H1 (cell line): ENCODE measurements around the gene IL12RB2.

Experiments
- ATF2 ChIP-seq: IDR thresholded peaks from 2 replicates; pipeline ENCODE4 v1.6.1; 2012; ENCODE audit warnings: low read length, inconsistent platforms
- BCL11A ChIP-seq, 2 experiments: IDR thresholded peaks; one replicate each; pipeline ENCODE4 v1.6.1; 2011; ENCODE audit warnings: low read depth in 2 of 2, low read length in 2 of 2, mild to moderate bottlenecking in 2 of 2
- JUN ChIP-seq: IDR thresholded peaks from 2 replicates; pipeline ENCODE4 v1.6.1; 2011; ENCODE audit warnings: low read depth, mild to moderate bottlenecking, improper control_type of control experiment, low read length
- POLR2AphosphoS5 ChIP-seq: IDR thresholded peaks from 2 replicates; pipeline ENCODE4 v1.6.1; 2011; ENCODE audit warnings: low read depth, low read length
- SP1 ChIP-seq: IDR thresholded peaks from 2 replicates; pipeline ENCODE4 v1.6.1; 2011; ENCODE audit warnings: low read depth, low read length
- TBP ChIP-seq: IDR thresholded peaks from 2 replicates; pipeline ENCODE4 v1.6.1; 2011; ENCODE audit warnings: low read depth, low read length, improper control_type of control experiment
- TF ChIP-seq, protein P1 (sequence below), 3 experiments: IDR thresholded peaks; 1 replicate in 2 of 3; 2 replicates in 1 of 3; pipeline versions ENCODE4 v1.5.1 to v1.6.1; 2011; ENCODE audit warnings: low read length in 3 of 3, mild to moderate bottlenecking in 3 of 3, inconsistent platforms in 2 of 3, low read depth in 1 of 3, moderate library complexity in 1 of 3; ENCODE audit not compliant: insufficient read depth in 1 of 3; ENCODE audit errors: control extremely low read depth in 1 of 3

DNA sequence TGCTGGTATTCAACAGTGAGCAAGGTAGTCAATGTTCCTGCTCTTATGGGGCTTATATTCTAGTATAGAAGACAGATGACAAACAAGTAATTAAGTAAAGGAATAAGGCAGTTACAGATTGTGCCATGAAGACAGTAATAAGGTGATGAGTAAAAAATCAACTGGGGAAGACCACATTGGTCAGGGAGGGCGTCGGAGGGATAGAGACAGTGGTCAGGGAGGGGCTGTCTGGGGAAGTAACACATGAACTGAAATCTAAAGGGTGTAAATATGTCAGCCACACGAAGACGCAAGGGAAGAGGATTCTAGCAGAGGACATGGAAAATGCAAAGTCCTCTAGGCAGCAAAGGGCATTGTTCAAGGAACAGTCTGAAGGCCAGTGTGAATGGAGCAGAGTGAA lies 10.1 kb downstream of the IL12RB2 start:
- TF ChIP-seq, protein P1, sequence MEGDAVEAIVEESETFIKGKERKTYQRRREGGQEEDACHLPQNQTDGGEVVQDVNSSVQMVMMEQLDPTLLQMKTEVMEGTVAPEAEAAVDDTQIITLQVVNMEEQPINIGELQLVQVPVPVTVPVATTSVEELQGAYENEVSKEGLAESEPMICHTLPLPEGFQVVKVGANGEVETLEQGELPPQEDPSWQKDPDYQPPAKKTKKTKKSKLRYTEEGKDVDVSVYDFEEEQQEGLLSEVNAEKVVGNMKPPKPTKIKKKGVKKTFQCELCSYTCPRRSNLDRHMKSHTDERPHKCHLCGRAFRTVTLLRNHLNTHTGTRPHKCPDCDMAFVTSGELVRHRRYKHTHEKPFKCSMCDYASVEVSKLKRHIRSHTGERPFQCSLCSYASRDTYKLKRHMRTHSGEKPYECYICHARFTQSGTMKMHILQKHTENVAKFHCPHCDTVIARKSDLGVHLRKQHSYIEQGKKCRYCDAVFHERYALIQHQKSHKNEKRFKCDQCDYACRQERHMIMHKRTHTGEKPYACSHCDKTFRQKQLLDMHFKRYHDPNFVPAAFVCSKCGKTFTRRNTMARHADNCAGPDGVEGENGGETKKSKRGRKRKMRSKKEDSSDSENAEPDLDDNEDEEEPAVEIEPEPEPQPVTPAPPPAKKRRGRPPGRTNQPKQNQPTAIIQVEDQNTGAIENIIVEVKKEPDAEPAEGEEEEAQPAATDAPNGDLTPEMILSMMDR (IDR thresholded peaks at IDR 0.05; ENCODE audit: control extremely low read depth in 1 of 3, insufficient read depth in 1 of 3, low read depth in 1 of 3, low read length in 3 of 3): no peak
- no peak for TF ChIP-seq SP1
- no peak for TF ChIP-seq TBP
- TF ChIP-seq ATF2: no peak
- no peak for TF ChIP-seq BCL11A (IDR thresholded peaks at IDR 0.05; ENCODE audit: low read depth in 2 of 2, low read length in 2 of 2)
- TF ChIP-seq POLR2AphosphoS5: no peak
- no peak for TF ChIP-seq JUN
